Erythroblast (primary cell): ENCODE results near the gene RAB29.

Source experiments
- GATA1 ChIP-seq: IDR thresholded peaks from 2 replicates; pipeline ENCODE4 v1.6.1; 2011; ENCODE audit warnings: low read depth, mild to moderate bottlenecking, control low read depth, low read length, moderate library complexity
- POLR2A ChIP-seq: IDR thresholded peaks from 2 replicates; pipeline ENCODE4 v1.6.1; 2011; ENCODE audit warnings: mild to moderate bottlenecking, low read length

GRCh38 chr1:205802060-205802459, 26.8 kb upstream of the RAB29 start:
- TF ChIP-seq POLR2A (no peak), GATA1 (no peak)
